Kidney (tissue), 14 donors: ENCODE results near the gene SLC25A47. TPM values are rescaled to one million over a fixed set of nuclear protein-coding genes. Genes with fewer than 3 reads are reported as not detected.

Experiments
- DNase-seq, 5 donors: peaks; one replicate each; pipeline ENCODE4 v3.0.0-alpha.2; 2013 to 2020
- FAIRE-seq: peaks from 2 replicates; lab custom pipeline; 2012; peaks lifted over from hg19 to GRCh38; lab: Jason Lieb, UNC
- H3K27ac ChIP-seq, 2 donors: one replicate each; pipeline ENCODE4 v1.7.0; 2013; ENCODE audit warnings: low read depth in 2 of 2, low read length in 2 of 2, inconsistent platforms in 1 of 2
- H3K27me3 ChIP-seq: one replicate; pipeline ENCODE4 v1.7.1; 2013; ENCODE audit warnings: low read length, inconsistent platforms; ENCODE audit not compliant: control insufficient read depth, insufficient read depth
- H3K36me3 ChIP-seq, 3 donors: one replicate each; pipeline versions ENCODE4 v1.7.0 to v1.7.1; 2013; ENCODE audit warnings: low read length in 3 of 3, control low read depth in 1 of 3, inconsistent platforms in 1 of 3; ENCODE audit not compliant: insufficient read depth in 3 of 3, control insufficient read depth in 2 of 3
- H3K4me1 ChIP-seq, 3 donors: one replicate each; pipeline versions ENCODE4 v1.7.0 to v1.7.1; 2013; ENCODE audit warnings: low read length in 3 of 3, inconsistent platforms in 1 of 3, low read depth in 1 of 3; ENCODE audit not compliant: control insufficient read depth in 2 of 3, insufficient read depth in 2 of 3
- H3K4me3 ChIP-seq, 3 donors: one replicate each; pipeline versions ENCODE4 v1.7.0 to v1.8.1; 2013; ENCODE audit warnings: low read length in 3 of 3, control low read depth in 1 of 3, inconsistent platforms in 1 of 3
- H3K9ac ChIP-seq, 3 donors: one replicate each; pipeline versions ENCODE4 v1.7.0 to v1.7.1; 2013; ENCODE audit warnings: low read length in 3 of 3, control low read depth in 1 of 3, inconsistent platforms in 1 of 3
- H3K9me3 ChIP-seq, 3 donors: one replicate each; pipeline versions ENCODE4 v1.7.0 to v1.7.1; 2013; ENCODE audit warnings: low read length in 3 of 3, control low read depth in 1 of 3, inconsistent platforms in 1 of 3; ENCODE audit not compliant: control insufficient read depth in 2 of 3, insufficient read depth in 1 of 3
- CTCF ChIP-seq: IDR thresholded peaks from 3 replicates; pipeline ENCODE4 v1.5.1; 2012; ENCODE audit warnings: mild to moderate bottlenecking, moderate library complexity, borderline replicate concordance; ENCODE audit not compliant: insufficient read depth; ENCODE audit errors: extremely low read depth
- intact Hi-C: fragments of 100-400 bp; cut with DNase I; formaldehyde crosslinking; loops from one replicate; pipeline ENCODE4 v1.11.1; 2022
- polyA plus RNA-seq: library from polyadenylated mRNA; stranded (reverse); fragments of 350-450 nt; fragmentation: Illumina TruSeq; extraction: RNeasy Lipid Tissue Mini Kit (QIAGEN cat#74804); gene quantifications from one replicate; pipeline ENCODE4 v1.2.3, GENCODE V29; 2014; ENCODE audit warnings: low read depth, low replicate concordance; ENCODE audit not compliant: insufficient read depth
- total RNA-seq: library from RNA; stranded (reverse); fragmentation: NEBNext Ultra II Directional; extraction: Animal tissue kit (Norgen Biotek cat#: 25700); gene quantifications from one replicate; pipeline ENCODE4 v1.2.1, GENCODE V29; 2021
- donor health status: control.
- donor health status: control.
- donor health status: control.
- donor health status: control.
- donor health status: control.
- donor health status: DM: yes; HTN: yes; CAD: no.
- donor health status: Normal renal cell carcinoma (clear cell type).

SLC25A47 gene
- total and polyA plus RNA-seq, 2 donors from 2014 or later, result 1.0 TPM; not detected in 1

- TF ChIP-seq CTCF, result no peak
- peak in 3 of 5 donors; percentile 35 to 57 (median 39) for DNase-seq
These were observed 1.5 kb upstream of the SLC25A47 start for GRCh38 chr14:100321473-100322137.

GRCh38 chr14:100322138-100322957 lies 791 bp upstream of the SLC25A47 start:
- no peaks in the 10 kb centered on the region for H3K9me3 ChIP-seq
- DNase-seq (no peak), FAIRE-seq (no peak)
- intact Hi-C loops, result no loop called here
- peaks cover 0 to 2% (median 0%) of the 10 kb centered on the region in 3 donors for H3K4me1 ChIP-seq
- H3K27ac ChIP-seq, result no peak overlapping the region
- H3K27me3 ChIP-seq, result no peaks in the 10 kb centered on the region
- no peaks in the 10 kb centered on the region for H3K36me3 ChIP-seq
- H3K9ac ChIP-seq, result no peak overlapping the region
- no peak for TF ChIP-seq CTCF
- no peak overlapping the region for H3K4me3 ChIP-seq

More at GRCh38 chr14:100321473-100322137, 1.5 kb upstream of the SLC25A47 start:
- Histone ChIP-seq H3K4me1 (peaks cover 0 to 3% (median 0%) of the 10 kb centered on the region in 3 donors), H3K27me3 (no peaks in the 10 kb centered on the region), H3K9ac (no peak overlapping the region), H3K9me3 (no peaks in the 10 kb centered on the region), H3K36me3 (no peaks in the 10 kb centered on the region), H3K27ac (no peak overlapping the region), H3K4me3 (no peak overlapping the region)
- no peak for FAIRE-seq
- intact Hi-C loops, result no loop called here

GRCh38 chr14:100323942-100324307 lies 786 bp downstream of the SLC25A47 start:
- FAIRE-seq, result no peak
- Histone ChIP-seq H3K4me1 (no peaks in the 10 kb centered on the region), H3K4me3 (no peak overlapping the region), H3K36me3 (no peaks in the 10 kb centered on the region), H3K27me3 (no peaks in the 10 kb centered on the region), H3K27ac (no peak overlapping the region), H3K9ac (no peak overlapping the region), H3K9me3 (no peaks in the 10 kb centered on the region)
- intact Hi-C loops, result no loop called here
- TF ChIP-seq CTCF, result no peak
- DNase-seq, result no peak
